WTC11 (cell line): ENCODE measurements around the gene RMND5A.

ENCODE experiments used
- E2F1 ChIP-seq: sonication (generic); formaldehyde crosslinking; IDR thresholded peaks from 2 replicates; pipeline ENCODE4 v1.8.0; 2022; ENCODE audit warnings: mild to moderate bottlenecking, missing genetic modification reagents
- ESRRA ChIP-seq: sonication (generic); formaldehyde crosslinking; IDR thresholded peaks from 2 replicates; pipeline ENCODE4 v1.8.1; 2022; ENCODE audit warnings: mild to moderate bottlenecking, missing genetic modification reagents, borderline replicate concordance
- FOXP1 ChIP-seq: sonication (generic); formaldehyde crosslinking; IDR thresholded peaks from 2 replicates; pipeline ENCODE4 v1.8.0; 2022; ENCODE audit warnings: missing genetic modification reagents, mild to moderate bottlenecking, moderate library complexity, borderline replicate concordance
- KAT7 ChIP-seq: sonication (generic); formaldehyde crosslinking; IDR thresholded peaks from 2 replicates; pipeline ENCODE4 v1.8.1; 2023; ENCODE audit warnings: missing genetic modification reagents, mild to moderate bottlenecking, borderline replicate concordance
- PRDM15 ChIP-seq: sonication (generic); formaldehyde crosslinking; IDR thresholded peaks from 2 replicates; pipeline ENCODE4 v1.8.0; 2022; ENCODE audit warnings: missing genetic modification reagents
- RORB ChIP-seq: fragments of 250-450 bp; sonication (Bioruptor Pico); IDR thresholded peaks from 2 replicates; pipeline ENCODE4 v1.9.0; 2021; ENCODE audit warnings: mild to moderate bottlenecking
- ZNF121 ChIP-seq: sonication (generic); formaldehyde crosslinking; IDR thresholded peaks from 2 replicates; pipeline ENCODE4 v1.8.0; 2023; ENCODE audit warnings: missing genetic modification reagents
- ZNF423 ChIP-seq: fragments of 250-450 bp; sonication (Bioruptor Pico); IDR thresholded peaks from 2 replicates; pipeline ENCODE4 v2.1.2; 2022; ENCODE audit warnings: mild to moderate bottlenecking, moderate library complexity
- TF ChIP-seq, protein P1 (sequence below): fragments of 200-600 bp; IDR thresholded peaks from 2 replicates; pipeline ENCODE4 v1.8.0; 2022; ENCODE audit warnings: antibody characterized with exemption
- TF ChIP-seq, protein P2 (sequence below): sonication (generic); formaldehyde crosslinking; IDR thresholded peaks from 2 replicates; pipeline ENCODE4 v1.8.0; 2022; ENCODE audit warnings: mild to moderate bottlenecking, missing genetic modification reagents
- TF ChIP-seq, protein P3 (sequence below): sonication (generic); formaldehyde crosslinking; IDR thresholded peaks from 2 replicates; pipeline ENCODE4 v1.8.1; 2023; ENCODE audit warnings: mild to moderate bottlenecking, missing genetic modification reagents, moderate library complexity

DNA sequence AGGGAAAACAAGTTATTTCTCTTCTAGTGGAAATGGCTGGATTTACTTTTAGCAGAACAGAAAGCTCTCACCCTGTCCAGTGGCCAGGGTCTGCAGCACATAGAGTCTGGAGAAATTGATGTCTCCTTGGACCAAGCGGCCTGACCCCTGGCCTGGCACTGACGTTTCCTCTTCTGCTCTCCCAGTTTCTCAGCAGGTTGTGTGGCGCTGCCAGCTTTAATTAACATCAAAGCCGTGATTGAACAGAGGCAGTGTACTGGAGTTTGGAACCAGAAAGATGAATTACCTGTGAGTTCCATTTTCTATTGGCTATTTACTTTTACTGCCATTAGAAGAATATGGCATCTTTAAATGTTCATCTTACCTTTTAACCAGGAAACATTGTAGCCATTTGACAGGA, 49.7 kb downstream of the RMND5A start:
- TF ChIP-seq, protein P1, sequence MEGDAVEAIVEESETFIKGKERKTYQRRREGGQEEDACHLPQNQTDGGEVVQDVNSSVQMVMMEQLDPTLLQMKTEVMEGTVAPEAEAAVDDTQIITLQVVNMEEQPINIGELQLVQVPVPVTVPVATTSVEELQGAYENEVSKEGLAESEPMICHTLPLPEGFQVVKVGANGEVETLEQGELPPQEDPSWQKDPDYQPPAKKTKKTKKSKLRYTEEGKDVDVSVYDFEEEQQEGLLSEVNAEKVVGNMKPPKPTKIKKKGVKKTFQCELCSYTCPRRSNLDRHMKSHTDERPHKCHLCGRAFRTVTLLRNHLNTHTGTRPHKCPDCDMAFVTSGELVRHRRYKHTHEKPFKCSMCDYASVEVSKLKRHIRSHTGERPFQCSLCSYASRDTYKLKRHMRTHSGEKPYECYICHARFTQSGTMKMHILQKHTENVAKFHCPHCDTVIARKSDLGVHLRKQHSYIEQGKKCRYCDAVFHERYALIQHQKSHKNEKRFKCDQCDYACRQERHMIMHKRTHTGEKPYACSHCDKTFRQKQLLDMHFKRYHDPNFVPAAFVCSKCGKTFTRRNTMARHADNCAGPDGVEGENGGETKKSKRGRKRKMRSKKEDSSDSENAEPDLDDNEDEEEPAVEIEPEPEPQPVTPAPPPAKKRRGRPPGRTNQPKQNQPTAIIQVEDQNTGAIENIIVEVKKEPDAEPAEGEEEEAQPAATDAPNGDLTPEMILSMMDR = no peak
- TF ChIP-seq, protein P2, sequence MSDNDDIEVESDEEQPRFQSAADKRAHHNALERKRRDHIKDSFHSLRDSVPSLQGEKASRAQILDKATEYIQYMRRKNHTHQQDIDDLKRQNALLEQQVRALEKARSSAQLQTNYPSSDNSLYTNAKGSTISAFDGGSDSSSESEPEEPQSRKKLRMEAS (CRISPR knock-in tag) = no peak
- TF ChIP-seq RORB (CRISPR knock-in tag) (no peak), KAT7 (CRISPR knock-in tag) (no peak), ZNF423 (no peak), FOXP1 (CRISPR knock-in tag) (no peak), PRDM15 (CRISPR knock-in tag) (no peak), E2F1 (CRISPR knock-in tag) (no peak), ESRRA (CRISPR knock-in tag) (no peak), ZNF121 (CRISPR knock-in tag) (no peak)
- TF ChIP-seq, protein P3, sequence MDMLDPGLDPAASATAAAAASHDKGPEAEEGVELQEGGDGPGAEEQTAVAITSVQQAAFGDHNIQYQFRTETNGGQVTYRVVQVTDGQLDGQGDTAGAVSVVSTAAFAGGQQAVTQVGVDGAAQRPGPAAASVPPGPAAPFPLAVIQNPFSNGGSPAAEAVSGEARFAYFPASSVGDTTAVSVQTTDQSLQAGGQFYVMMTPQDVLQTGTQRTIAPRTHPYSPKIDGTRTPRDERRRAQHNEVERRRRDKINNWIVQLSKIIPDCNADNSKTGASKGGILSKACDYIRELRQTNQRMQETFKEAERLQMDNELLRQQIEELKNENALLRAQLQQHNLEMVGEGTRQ = no peak
